Mesendoderm (in vitro differentiated cells): Measurements from ENCODE around the gene UBQLN4.

Experiments used
- DNase-seq: peaks from one replicate; pipeline ENCODE4 v3.0.0; 2013
- H2AK5ac ChIP-seq: 2 replicates; pipeline ENCODE4 v1.6.1; 2013; ENCODE audit warnings: low read length, inconsistent platforms
- H2BK120ac ChIP-seq: 2 replicates; pipeline ENCODE4 v1.6.1; 2013; ENCODE audit warnings: low read depth, mild to moderate bottlenecking, low read length, moderate library complexity, mixed read lengths
- H2BK15ac ChIP-seq: replicated peaks from 2 replicates; pipeline ENCODE4 v1.6.1; 2013; ENCODE audit warnings: low read depth, mild to moderate bottlenecking, moderate library complexity
- H2BK5ac ChIP-seq: 2 replicates; pipeline ENCODE4 v1.6.1; 2013; ENCODE audit warnings: low read length, inconsistent platforms
- H3K18ac ChIP-seq: 2 replicates; pipeline ENCODE4 v1.6.1; 2013; ENCODE audit warnings: mild to moderate bottlenecking, low read length, mixed read lengths
- H3K23ac ChIP-seq: one replicate; pipeline ENCODE4 v1.6.1; 2013; ENCODE audit warnings: low read length
- H3K27ac ChIP-seq: 2 replicates; pipeline ENCODE4 v1.5.1; 2013; ENCODE audit warnings: low read depth, mild to moderate bottlenecking, inconsistent platforms, low read length, moderate library complexity
- H3K27me3 ChIP-seq: 2 replicates; pipeline ENCODE4 v1.6.1; 2013; ENCODE audit warnings: low read length, control low read depth, mild to moderate bottlenecking, inconsistent platforms; ENCODE audit not compliant: insufficient read depth, poor library complexity
- H3K36me3 ChIP-seq: 2 replicates; pipeline ENCODE4 v1.6.1; 2013; ENCODE audit warnings: low read length, inconsistent platforms; ENCODE audit not compliant: control insufficient read depth, insufficient read depth
- H3K4ac ChIP-seq: one replicate; pipeline ENCODE4 v1.6.1; 2013; ENCODE audit warnings: low read depth, mild to moderate bottlenecking, low read length, moderate library complexity
- H3K4me1 ChIP-seq: 2 replicates; pipeline ENCODE4 v1.6.1; 2013; ENCODE audit warnings: low read depth, low read length, inconsistent platforms; ENCODE audit not compliant: control insufficient read depth
- H3K4me2 ChIP-seq: 2 replicates; pipeline ENCODE4 v1.6.1; 2013; ENCODE audit warnings: low read length
- H3K4me3 ChIP-seq: 2 replicates; pipeline ENCODE4 v1.5.1; 2013; ENCODE audit warnings: mild to moderate bottlenecking, low read length
- H3K56ac ChIP-seq: one replicate; pipeline ENCODE4 v1.6.1; 2013; ENCODE audit warnings: low read length
- H3K79me1 ChIP-seq: 2 replicates; pipeline ENCODE4 v1.6.1; 2013; ENCODE audit warnings: low read length, inconsistent platforms
- H3K79me2 ChIP-seq: 2 replicates; pipeline ENCODE4 v1.6.1; 2013; ENCODE audit warnings: mild to moderate bottlenecking, low read length; ENCODE audit not compliant: control insufficient read depth, insufficient read depth
- H3K9ac ChIP-seq: 2 replicates; pipeline ENCODE4 v1.6.1; 2013; ENCODE audit warnings: low read length, inconsistent platforms
- H4K5ac ChIP-seq: one replicate; pipeline ENCODE4 v1.6.1; 2013; ENCODE audit warnings: low read length
- H4K8ac ChIP-seq: one replicate; pipeline ENCODE4 v1.6.1; 2013; ENCODE audit warnings: low read depth, mild to moderate bottlenecking, control low read depth, low read length, moderate library complexity
- WGBS: extraction: QIAGEN DNeasy Blood & Tissue Kit; methylation state at CpG from one replicate; pipeline ENCODE4 v1.1.7; 2013; ENCODE audit warnings: low lambda C conversion rate, missing lambda C conversion rate; ENCODE audit not compliant: insufficient coverage; ENCODE audit errors: extremely low coverage; 5-methylcytosine and 5-hydroxymethylcytosine counted together

UBQLN4 gene

DNA sequence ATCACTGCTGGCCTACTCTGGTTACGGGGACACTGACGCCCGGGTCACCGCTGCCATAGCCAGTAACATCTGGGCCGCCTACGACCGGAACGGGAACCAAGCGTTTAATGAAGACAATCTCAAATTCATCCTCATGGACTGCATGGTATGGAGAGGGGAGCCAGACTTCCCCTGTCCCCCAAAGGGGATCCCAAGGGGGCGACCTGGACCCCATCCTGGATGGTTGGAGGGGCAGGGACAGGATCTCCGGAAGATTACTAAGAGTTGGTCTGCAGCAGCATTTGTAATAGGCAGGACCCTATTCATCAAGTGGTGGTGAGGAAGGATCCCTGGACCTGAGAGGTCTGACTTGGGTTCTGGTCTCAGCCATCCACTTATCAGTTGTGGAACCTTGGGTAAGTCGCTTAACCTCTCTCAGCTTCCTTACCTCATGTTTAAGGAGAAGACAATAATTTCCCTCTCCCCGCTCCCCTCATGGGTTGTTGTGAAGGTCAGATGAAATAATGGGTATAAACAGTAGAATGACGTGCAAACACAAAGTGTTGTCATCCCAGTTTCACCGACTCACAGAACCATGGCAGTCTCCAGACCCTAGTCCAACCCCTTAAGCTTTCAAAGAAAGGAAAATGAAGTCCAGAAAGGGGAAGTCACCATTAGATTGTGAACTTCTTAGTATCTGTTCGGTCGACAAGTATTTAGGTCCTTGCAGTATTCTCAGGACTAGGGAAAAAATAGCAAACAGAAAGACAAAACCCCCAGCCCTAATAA is 1.9 kb upstream of the UBQLN4 start:
- H3K4me3 ChIP-seq, result peak overlapping the region; percentile 61
- H2BK5ac ChIP-seq, result no peak overlapping the region
- H4K8ac ChIP-seq, result no peak overlapping the region
- peak overlapping the region; percentile 18 for H3K4ac ChIP-seq
- no peak overlapping the region for H2BK15ac ChIP-seq
- DNase-seq, result no peak
- peaks cover 12% of the 10 kb centered on the region for H3K79me1 ChIP-seq
- H3K4me2 ChIP-seq, result peak overlapping the region; percentile 100
- H3K56ac ChIP-seq, result peak overlapping the region; percentile 100
- H3K36me3 ChIP-seq, result no peaks in the 10 kb centered on the region
- H3K4me1 ChIP-seq, result peaks cover 4% of the 10 kb centered on the region
- peak overlapping the region; percentile 18 for H3K27ac ChIP-seq
- H4K5ac ChIP-seq, result no peak overlapping the region
- H3K23ac ChIP-seq, result peak overlapping the region; percentile 1
- peak overlapping the region; percentile 97 for H3K9ac ChIP-seq
- H3K27me3 ChIP-seq, result no peaks in the 10 kb centered on the region
- H2AK5ac ChIP-seq, result peak overlapping the region; percentile 88
- no CpG with 5 or more reads among the region's 17 CpGs for WGBS
- H2BK120ac ChIP-seq, result no peak overlapping the region
- H3K18ac ChIP-seq, result no peak overlapping the region
- H3K79me2 ChIP-seq, result peaks cover 16% of the 10 kb centered on the region

GRCh38 chr1:156054500-156055280 is 1.1 kb upstream of the UBQLN4 start, which contains the start of gene LAMTOR2:
TSS of gene LAMTOR2 (plus strand) at chr1:156054782. CDS start at chr1:156054890, 108 bp downstream.
- Histone ChIP-seq H3K23ac (peak within 1 kb of the TSS; percentile 1), H3K9ac (peak within 1 kb of the TSS; percentile 97), H3K27ac (peak within 1 kb of the TSS; percentile 90), H2BK15ac (no peak within 1 kb of the TSS), H2AK5ac (peak within 1 kb of the TSS; percentile 88), H3K27me3 (no peaks in the 10 kb centered on the region), H3K79me1 (peaks cover 12% of the 10 kb centered on the region), H3K4me2 (peak within 1 kb of the TSS; percentile 100), H2BK5ac (peak within 1 kb of the TSS; percentile 94), H3K4me1 (peaks cover 4% of the 10 kb centered on the region), H3K79me2 (peaks cover 16% of the 10 kb centered on the region), H3K18ac (peak within 1 kb of the TSS; percentile 98), H3K36me3 (no peaks in the 10 kb centered on the region), H3K4ac (peak within 1 kb of the TSS; percentile 85), H3K4me3 (peak within 1 kb of the TSS; percentile 61), H4K8ac (peak within 1 kb of the TSS; percentile 0), H2BK120ac (peak within 1 kb of the TSS; percentile 48), H4K5ac (no peak within 1 kb of the TSS), H3K56ac (peak within 1 kb of the TSS; percentile 100)
- peak; percentile 99 for DNase-seq
- no CpG with 5 or more reads among the region's 53 CpGs for WGBS

DNA sequence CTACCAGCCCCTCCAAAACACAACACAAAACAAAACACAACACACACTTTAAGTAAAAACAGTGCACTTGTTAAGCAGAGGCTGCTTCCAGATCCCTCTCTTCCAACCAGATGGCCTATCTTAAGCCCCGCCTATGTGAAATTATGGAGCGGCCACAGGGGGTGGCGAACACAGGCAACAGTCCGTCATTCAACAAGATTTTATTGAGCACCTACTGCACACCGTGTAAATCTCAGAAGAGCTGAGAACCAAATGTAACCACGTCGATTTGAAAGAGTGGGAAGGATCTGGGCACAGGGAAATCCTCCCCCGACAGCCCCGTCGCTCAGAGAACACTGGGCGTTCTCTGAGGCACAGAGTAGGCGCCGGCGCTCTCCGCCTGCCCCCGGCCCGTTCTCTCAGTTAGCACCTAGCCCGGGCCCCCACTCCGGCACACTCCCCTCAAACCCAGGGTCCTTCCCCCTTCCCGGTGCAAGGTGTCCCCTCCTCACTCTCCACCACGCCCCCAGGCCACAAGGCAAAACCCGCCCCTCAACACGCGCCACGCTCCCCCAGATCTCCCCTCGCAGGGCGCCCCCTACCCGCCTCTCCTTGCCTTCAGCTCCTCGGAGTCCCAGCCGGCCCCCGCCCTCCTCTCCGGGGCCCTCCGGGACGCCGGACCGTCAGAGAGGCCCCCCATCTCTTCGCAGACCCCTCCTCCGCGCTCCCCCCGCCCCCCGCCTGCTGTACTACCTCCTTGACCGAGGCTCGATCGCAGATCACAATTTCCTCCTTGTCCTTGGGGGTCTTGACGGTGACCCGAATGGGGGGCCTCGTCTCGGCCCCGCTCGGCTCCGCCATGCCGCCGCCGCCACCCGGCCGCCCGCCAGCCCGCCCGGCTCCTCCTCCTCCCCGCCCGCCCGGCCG is 483 bp downstream of the UBQLN4 start:
- no peak overlapping the region for H2BK120ac ChIP-seq

DNA sequence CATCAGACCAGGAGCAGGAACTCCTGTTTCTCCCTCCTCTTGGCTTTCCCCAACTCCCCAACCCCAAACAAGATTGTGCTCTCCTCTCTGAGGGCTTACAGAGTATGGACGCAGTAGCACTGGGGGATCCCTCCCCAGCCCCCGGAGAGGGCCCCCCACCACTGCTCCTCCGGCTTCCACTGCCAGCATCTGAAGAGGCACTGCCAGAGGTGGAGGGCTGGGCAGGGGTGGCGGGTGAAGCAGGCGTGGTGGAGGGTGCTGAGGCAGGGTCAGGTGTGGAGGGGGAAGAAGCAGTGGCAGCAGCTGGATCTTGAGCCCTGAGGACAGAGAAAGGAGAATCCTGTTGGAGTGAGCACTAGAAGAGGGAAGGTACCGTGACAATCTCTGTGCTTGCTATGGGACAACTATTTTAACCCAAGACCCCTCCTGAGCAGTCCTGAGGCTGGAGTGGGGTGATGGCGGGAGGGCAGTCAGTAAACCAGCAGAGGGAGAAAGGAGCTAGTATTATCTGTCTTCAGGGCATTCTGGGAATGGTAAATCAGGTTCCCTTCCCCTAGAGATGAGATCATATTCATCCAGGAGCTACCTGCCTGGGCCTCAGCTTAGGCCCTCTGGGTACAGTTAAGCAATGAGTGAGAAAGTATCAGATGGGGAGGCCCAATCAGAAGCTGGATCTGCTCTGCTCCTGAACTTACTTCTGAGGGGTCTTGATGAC is 2.4 kb downstream of the UBQLN4 start:
- no peak overlapping the region for H2BK120ac ChIP-seq
- H2BK5ac ChIP-seq, result no peak overlapping the region
- peak; percentile 74 for DNase-seq
- H3K79me1 ChIP-seq, result peaks cover 12% of the 10 kb centered on the region
- H3K27me3 ChIP-seq, result no peaks in the 10 kb centered on the region
- H2AK5ac ChIP-seq, result no peak overlapping the region
- H2BK15ac ChIP-seq, result no peak overlapping the region
- no peak overlapping the region for H3K9ac ChIP-seq
- H3K23ac ChIP-seq, result no peak overlapping the region
- H3K4me3 ChIP-seq, result no peak overlapping the region
- H4K5ac ChIP-seq, result no peak overlapping the region
- H3K36me3 ChIP-seq, result peaks cover 3% of the 10 kb centered on the region
- no peak overlapping the region for H3K27ac ChIP-seq
- H3K4me1 ChIP-seq, result peaks cover 4% of the 10 kb centered on the region
- WGBS, result no CpG with 5 or more reads among the region's 7 CpGs
- H3K4me2 ChIP-seq, result no peak overlapping the region
- H3K79me2 ChIP-seq, result peaks cover 16% of the 10 kb centered on the region
- H3K4ac ChIP-seq, result no peak overlapping the region
- no peak overlapping the region for H3K18ac ChIP-seq
- H4K8ac ChIP-seq, result no peak overlapping the region
- no peak overlapping the region for H3K56ac ChIP-seq

More for the DNA sequence above, 483 bp downstream of the UBQLN4 start:
- Histone ChIP-seq H3K4me2 (peak overlapping the region; percentile 76), H3K9ac (peak overlapping the region; percentile 76), H3K18ac (peak overlapping the region; percentile 44), H3K4ac (peak overlapping the region; percentile 65), H3K56ac (peak overlapping the region; percentile 86), H2BK15ac (no peak overlapping the region), H3K4me3 (peak overlapping the region; percentile 84), H4K5ac (no peak overlapping the region), H3K27me3 (no peaks in the 10 kb centered on the region), H3K23ac (no peak overlapping the region), H3K27ac (peak overlapping the region; percentile 71), H4K8ac (no peak overlapping the region), H2BK5ac (no peak overlapping the region), H3K79me2 (peaks cover 16% of the 10 kb centered on the region), H3K79me1 (peaks cover 12% of the 10 kb centered on the region), H3K36me3 (peaks cover 1% of the 10 kb centered on the region), H2AK5ac (no peak overlapping the region), H3K4me1 (peaks cover 4% of the 10 kb centered on the region)
- DNase-seq, result peak; percentile 83
- no CpG with 5 or more reads among the region's 63 CpGs for WGBS

GRCh38 chr1:156050376-156050775 is 3.2 kb downstream of the UBQLN4 start:
- no peak for DNase-seq
- Histone ChIP-seq H3K79me2 (peaks cover 12% of the 10 kb centered on the region), H3K79me1 (peaks cover 8% of the 10 kb centered on the region), H3K4me3 (no peak overlapping the region), H4K5ac (no peak overlapping the region), H3K4me1 (peaks cover under 1% of the 10 kb centered on the region), H3K23ac (no peak overlapping the region), H3K18ac (no peak overlapping the region), H3K27me3 (no peaks in the 10 kb centered on the region), H3K36me3 (peaks cover 3% of the 10 kb centered on the region), H2BK15ac (no peak overlapping the region), H3K9ac (no peak overlapping the region), H2AK5ac (no peak overlapping the region), H3K4me2 (no peak overlapping the region), H4K8ac (no peak overlapping the region), H3K56ac (peak overlapping the region; percentile 15), H3K4ac (no peak overlapping the region), H3K27ac (no peak overlapping the region), H2BK120ac (no peak overlapping the region), H2BK5ac (no peak overlapping the region)
- no CpG with 5 or more reads among the region's 4 CpGs for WGBS
